Measurements from ENCODE around the gene DNAH9.

The DNAH9 gene

GRCh38 chr17:11612956-11613355 lies 14.7 kb downstream of the DNAH9 start:
- FAIRE-seq = no peak

- FAIRE-seq = no peak
These were observed 20.7 kb downstream of the DNAH9 start for GRCh38 chr17:11618861-11619566.

GRCh38 chr17:11622492-11622891 lies 24.2 kb downstream of the DNAH9 start:
- FAIRE-seq = no peak

DNA sequence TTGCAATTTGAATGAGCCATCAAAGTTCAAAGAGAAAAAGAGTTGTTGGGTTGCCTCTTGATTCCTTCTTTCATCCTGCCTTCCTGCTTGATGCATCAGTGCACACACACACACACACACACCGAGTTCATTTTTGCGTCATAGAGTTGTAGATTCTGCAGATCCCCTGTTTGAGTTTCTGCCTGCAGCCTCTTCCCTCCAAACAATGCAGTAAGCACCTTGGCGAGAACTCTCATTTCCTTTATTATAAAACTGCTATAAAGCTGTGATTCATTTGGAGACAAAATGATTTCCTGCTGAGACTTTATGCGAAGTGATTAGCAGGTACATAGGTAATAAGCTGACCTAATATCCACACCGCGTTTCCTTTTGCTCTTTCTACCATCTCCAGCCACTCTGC lies 26.7 kb downstream of the DNAH9 start:
- no peak for FAIRE-seq

DNA sequence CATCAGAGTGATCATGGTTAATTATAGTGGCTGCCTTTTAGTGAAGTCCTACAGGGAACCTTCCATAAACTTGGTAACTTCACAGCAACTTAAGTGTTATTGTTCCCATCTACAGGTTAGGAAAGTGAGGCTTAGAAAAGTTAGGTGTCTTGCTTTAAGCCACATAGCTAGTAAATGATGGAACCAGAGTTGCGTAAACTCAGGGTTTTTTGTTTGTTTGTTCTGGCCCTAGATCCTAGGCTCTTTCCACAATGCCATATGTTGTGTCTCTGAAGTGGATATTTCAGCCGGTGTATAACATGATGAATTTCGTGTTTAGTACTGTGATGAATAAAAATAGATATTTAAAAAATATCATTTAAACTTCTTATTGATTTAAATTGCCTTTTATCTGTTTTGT lies 27.6 kb downstream of the DNAH9 start:
- FAIRE-seq = no peak

DNA sequence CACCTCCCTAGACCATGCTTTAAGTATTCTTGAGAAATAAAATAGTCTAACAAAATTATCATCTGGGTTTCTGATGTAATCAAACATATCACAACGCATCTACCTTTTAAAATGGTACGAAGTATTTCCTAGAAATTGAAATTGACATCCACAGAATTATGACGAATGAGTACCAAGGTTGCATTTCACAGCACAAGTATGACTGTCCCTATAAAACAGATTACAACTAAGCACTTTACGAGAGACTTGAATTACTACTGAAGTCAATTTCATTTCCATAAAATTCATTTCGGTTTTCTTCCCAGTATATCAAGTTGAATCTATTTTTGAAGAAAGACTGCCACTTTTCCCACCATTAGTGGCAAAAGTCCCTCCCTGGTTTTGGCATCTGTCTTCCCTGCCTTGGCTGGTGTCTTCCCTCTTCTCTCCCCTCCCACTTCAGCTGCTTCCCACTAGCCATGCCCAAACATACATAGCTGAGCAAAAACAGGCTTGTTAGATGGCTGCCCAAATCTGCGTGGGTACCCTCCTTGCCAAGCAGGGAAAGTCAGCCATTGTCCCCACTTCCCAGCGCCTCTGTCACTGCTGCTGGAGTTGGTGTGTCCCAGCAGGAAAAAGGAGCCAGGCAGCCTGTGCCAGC lies 29.2 kb downstream of the DNAH9 start:
- FAIRE-seq = no peak

DNA sequence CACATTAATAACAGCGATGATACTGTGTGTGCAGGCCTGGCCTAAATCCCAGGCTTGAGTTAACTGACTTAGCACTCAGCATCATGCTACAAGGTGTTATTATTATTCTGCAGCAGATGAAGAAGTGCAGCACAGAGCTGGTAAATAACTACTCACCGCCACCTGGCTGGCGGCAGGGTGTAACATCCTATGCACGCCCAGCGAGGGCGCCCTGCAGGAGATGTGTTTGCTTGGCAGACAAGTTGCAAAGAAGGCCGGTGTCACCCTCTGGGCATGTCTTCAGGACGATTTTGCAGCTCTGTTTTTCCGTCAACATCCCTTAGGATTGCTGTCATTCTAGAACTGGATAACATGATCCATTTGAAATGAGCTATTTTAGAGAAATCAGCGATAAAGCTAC lies 30.1 kb downstream of the DNAH9 start:
- no peak for FAIRE-seq

DNA sequence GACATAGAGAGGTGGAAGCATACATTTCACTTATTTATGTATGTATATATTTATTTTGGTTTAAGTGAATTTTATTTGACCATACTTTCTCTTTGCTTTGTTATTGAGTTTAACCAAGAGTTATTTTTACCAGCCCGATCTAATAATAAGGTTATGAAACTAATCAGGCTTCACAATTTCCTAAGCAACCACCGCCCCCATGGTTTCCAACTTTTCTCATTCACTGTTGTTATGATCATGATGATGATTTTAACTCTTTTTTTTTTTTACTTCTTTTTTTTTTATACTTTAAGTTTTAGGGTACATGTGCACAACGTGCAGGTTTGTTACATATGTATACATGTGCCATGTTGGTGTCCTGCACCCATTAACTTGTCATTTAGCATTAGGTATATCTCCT lies 30.6 kb downstream of the DNAH9 start:
- FAIRE-seq = no peak

DNA sequence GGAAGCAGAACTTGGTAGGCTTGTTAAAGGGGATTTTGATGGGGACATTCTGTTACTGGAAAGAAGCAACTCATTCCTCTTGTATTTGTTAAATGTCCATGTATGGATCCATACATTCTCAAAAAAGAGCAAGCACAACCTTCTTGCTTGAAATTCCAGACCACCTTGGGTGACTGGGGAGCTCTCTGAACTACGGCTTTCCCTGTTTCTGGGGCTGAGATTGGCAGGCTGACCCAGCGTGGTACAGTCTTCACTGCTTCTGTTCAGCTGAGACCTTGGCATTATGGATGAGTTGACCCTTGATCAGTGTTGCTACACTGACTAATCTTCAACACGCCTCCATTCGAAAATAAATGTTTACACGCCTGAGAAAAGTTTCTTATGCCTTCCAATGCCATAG lies 38.5 kb downstream of the DNAH9 start:
- FAIRE-seq = no peak

GRCh38 chr17:11637796-11638195 lies 39.5 kb downstream of the DNAH9 start:
- FAIRE-seq = no peak

GRCh38 chr17:11638700-11639265 lies 40.5 kb downstream of the DNAH9 start:
- no peak for FAIRE-seq

- no peak for FAIRE-seq
These were observed 41.6 kb downstream of the DNAH9 start for GRCh38 chr17:11639736-11640462.

DNA sequence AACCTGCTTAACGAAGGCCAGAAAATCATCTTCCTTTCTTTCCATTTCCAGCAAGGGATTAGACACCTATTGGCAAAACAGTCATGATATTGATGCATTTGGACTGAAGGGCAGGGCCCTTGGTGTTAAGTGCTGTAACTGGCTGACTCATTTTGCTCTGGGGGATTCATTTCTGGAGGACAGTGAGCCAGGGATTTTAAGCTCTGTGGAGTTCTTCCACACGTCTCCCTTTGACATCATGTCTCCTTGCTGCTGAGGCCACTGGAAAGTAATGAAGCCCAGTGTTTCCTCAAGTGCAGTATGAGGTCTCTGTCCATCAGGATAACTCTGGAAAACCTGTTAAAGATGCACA lies 42.2 kb downstream of the DNAH9 start:
- FAIRE-seq = no peak

GRCh38 chr17:11641521-11642275 lies 43.4 kb downstream of the DNAH9 start:
- FAIRE-seq = no peak

GRCh38 chr17:11642655-11643054 lies 44.4 kb downstream of the DNAH9 start:
- no peak for FAIRE-seq

GRCh38 chr17:11643851-11644250 lies 45.6 kb downstream of the DNAH9 start:
- no peak for FAIRE-seq

DNA sequence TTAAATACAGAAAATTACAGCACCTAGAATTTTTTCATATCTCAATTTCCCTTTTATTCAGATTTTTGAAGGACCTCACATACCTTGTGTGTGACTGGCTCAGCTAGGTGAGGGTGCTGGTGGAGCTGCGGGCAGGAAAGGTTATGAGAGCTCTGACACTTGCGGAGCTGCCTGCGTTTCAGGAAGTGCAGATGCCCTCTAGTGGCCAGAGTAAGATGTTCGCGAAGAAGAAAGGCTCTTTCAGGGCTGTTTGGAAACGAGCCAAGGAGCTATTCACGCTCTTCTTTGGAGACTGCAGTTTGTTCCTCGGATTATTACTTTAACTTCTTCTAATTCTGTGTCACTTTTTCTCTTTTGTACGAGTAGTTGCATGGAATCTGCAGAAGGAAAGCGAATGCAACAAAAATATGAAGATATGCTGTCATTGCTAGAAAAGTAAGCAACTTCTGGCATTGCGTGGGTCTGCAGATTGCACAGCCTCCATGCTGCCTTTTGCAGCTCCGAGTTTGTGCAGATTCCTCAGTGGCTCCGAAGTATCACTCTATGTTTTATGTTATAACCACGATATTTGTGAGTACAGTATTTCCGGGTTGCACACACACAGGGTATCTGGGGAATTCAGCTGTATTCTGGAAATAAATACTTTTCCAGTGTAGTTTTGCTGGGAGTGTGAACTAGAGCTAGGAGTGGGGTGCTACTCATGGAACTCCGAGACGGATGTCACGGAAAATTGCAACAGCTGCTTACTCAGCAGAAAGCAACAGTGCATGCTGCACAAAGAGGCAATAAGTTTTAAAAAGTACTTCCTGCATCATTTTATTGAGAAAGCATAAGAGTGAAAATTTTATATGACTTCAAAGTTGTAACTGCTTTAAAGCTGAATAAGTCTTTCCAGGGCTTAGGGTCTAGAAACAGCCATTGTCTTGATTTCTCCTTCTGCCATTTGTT lies 46.3 kb downstream of the DNAH9 start:
- FAIRE-seq = peak; percentile 97

DNA sequence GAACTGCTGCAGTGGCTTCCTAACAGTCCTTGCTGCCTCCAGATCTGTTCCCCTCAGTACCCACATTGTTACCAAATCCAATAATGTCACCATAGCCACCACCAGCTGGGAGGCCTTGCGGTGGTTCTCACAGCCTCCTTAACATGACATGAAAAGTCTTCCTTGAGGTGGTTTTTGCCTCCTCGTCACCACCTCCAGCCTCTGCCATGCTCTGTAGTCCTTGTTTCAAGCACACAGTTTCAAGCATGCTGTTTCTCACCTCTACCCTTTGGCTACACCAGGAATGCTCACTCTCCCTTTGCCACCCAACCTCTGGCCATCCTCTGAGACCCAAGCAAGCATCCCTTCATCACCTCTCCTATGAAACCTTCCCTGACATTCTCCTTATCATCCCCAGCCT lies 47.2 kb downstream of the DNAH9 start:
- no peak for FAIRE-seq

DNA sequence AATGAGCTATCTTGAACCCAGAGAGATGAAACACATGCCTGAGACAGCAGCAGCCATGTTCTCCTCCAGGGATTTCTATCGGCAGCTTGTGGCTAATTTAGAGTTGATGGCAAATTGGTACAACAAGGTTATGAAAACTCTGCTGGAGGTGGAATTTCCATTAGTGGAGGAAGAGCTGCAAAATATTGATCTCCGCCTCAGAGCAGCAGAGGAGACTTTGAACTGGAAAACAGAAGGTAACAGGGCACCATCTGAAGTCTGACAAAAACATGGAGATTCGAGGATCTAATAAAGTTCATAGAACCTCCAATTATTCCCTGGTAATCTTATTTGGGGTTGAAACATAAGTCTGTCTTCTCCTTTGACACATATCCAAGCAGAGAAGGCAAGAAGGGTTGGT lies 52.8 kb downstream of the DNAH9 start:
- no peak for FAIRE-seq

GRCh38 chr17:11668618-11669017 lies 70.3 kb downstream of the DNAH9 start:
- no peak for FAIRE-seq

- FAIRE-seq = no peak
These were observed 72.9 kb downstream of the DNAH9 start for GRCh38 chr17:11671126-11671525.

DNA sequence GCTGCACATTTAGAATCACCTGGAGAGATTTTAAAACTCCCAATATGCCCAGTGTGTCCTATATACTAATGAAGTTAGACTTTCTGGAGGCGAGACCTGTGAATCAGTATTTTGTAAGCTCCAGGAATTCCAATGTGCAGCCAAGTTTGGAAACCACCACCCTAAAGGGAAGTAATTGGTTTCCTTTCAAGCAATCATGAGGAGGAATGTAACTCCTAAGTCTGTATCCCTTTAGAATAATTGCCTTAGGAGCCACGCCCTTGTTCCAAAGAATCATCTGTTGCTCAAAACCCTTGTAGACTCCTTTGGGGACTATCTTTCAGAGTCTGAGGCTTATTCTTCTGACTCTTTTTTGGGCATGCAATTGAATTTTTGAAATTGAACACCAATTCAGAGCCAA lies 84.4 kb downstream of the DNAH9 start:
- FAIRE-seq = no peak

Measured in islet of Langerhans (tissue), 1 donor.